Measurements from ENCODE around the gene PDZD2. TPM values are rescaled to one million over a fixed set of nuclear protein-coding genes. Genes with fewer than 3 reads are reported as not detected.

The PDZD2 gene
- polyA plus RNA-seq, 3 donors from 2014 or later = 0.37 TPM; not detected in 2

GRCh38 chr5:32123889-32124676, 485.2 kb downstream of the PDZD2 start:
- peak overlapping the region in 2 of 6 donors; percentile 3 to 5 for H3K27ac Mint-ChIP-seq
- H3K9me3 Mint-ChIP-seq = no peaks in the 10 kb centered on the region
- peaks cover 0 to 2% (median 0%) of the 10 kb centered on the region in 3 donors for H3K27me3 Mint-ChIP-seq (ENCODE audit: low read depth in 3 of 3)
- H3K4me1 Mint-ChIP-seq = peaks cover 40 to 75% of the 10 kb centered on the region in 2 donors
- peaks cover 4 to 31% (median 12%) of the 10 kb centered on the region in 3 donors for H3K36me3 Mint-ChIP-seq
- DNase-seq = no peak
- no peak overlapping the region for H3K4me3 Mint-ChIP-seq

DNA sequence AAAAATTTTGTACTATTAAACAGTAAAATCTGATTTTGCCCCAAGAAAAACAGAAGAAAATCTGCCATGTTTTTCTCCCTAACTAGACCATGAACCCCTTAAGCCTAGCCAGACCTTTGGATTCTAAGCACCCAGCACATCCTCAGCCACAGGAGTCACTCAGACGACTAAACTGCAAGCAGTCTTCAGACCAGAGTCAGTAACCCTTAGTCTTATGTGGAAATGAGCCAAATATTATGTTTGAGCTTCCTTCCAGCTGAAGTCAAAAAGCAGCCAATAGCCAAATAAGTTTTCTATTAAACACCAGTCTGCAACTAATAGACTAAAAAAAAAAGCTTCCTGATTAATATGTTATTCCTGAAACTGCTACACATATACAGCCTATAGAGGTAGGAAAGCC, 487.8 kb downstream of the PDZD2 start:
- Mint-ChIP-seq H3K27ac (peak overlapping the region in 4 of 6 donors; percentile 20 to 46 (median 24)), H3K4me3 (no peak overlapping the region), H3K27me3 (ENCODE audit: low read depth in 3 of 3) (peaks cover 0 to 2% (median 0%) of the 10 kb centered on the region in 3 donors), H3K36me3 (peaks cover 4 to 18% (median 9%) of the 10 kb centered on the region in 3 donors), H3K4me1 (peaks cover 45 to 89% of the 10 kb centered on the region in 2 donors), H3K9me3 (no peaks in the 10 kb centered on the region)
- DNase-seq = no peak

- Mint-ChIP-seq H3K27me3 (ENCODE audit: low read depth in 3 of 3) (peaks cover 0 to 2% (median 0%) of the 10 kb centered on the region in 3 donors), H3K4me1 (peaks cover 46 to 94% of the 10 kb centered on the region in 2 donors), H3K9me3 (no peaks in the 10 kb centered on the region), H3K36me3 (peaks cover 4 to 16% (median 9%) of the 10 kb centered on the region in 3 donors), H3K27ac (peak overlapping the region in 2 of 6 donors; percentile 20 to 33), H3K4me3 (peak overlapping the region in 2 of 5 donors; percentile 22 to 59)
- DNase-seq = no peak
Observed at GRCh38 chr5:32127711-32128110, 488.8 kb downstream of the PDZD2 start.

DNA sequence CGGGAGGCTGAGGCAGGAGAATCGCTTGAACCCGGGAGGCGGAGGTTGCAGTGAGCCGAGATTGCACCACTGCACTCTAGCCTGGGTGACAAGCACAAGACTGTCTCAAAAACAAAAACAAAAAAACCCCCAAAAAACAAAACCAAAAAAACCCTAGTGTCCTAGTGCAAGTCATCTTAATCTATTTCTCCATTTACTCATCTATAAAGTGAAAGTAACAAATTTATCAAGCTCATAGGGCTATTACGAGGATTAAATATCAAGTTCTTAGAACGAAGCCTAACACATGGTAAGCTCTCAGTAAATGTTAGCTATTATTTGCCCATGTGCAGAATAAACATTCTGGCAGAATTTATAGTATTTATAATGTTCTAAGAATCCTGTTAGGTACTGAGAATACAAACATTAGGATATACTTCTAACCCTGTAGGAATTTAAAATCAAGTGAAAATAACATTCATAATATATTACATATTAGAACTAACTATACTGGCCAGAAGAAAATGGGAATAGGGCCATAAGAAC, 490.2 kb downstream of the PDZD2 start:
- Mint-ChIP-seq H3K4me1 (peaks cover 42 to 92% of the 10 kb centered on the region in 2 donors), H3K9me3 (no peaks in the 10 kb centered on the region), H3K27ac (peak overlapping the region in 5 of 6 donors; percentile 25 to 73 (median 64)), H3K4me3 (peak overlapping the region in 2 of 5 donors; percentile 40 to 75), H3K27me3 (ENCODE audit: low read depth in 3 of 3) (peaks cover 0 to 2% (median 0%) of the 10 kb centered on the region in 3 donors), H3K36me3 (peaks cover 7 to 12% (median 9%) of the 10 kb centered on the region in 3 donors)
- no peak for DNase-seq

DNA sequence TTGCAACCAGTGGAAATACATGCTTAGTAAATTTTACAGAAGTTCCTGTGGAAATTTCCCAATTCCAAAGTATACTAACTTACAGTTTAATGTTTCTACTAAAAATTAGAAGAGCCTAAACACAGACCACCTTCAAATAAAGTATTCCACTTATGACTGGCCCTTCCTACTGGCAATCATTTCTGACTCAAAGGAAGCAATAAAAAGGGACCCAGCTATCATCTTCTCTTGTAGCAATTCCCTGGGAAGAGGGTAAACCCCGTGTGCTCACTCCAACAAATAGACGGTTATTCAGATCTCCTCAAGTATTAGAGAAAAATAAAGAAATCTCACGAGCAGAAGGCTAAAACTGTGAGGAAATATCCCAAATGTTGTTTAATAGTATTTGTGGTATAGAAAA, 491.9 kb downstream of the PDZD2 start:
- no peak overlapping the region for H3K4me3 Mint-ChIP-seq
- H3K27ac Mint-ChIP-seq = peak overlapping the region in 2 of 6 donors; percentile 42 to 54
- no peaks in the 10 kb centered on the region for H3K9me3 Mint-ChIP-seq
- H3K36me3 Mint-ChIP-seq = peaks cover 10 to 18% (median 11%) of the 10 kb centered on the region in 3 donors
- no peaks in the 10 kb centered on the region for H3K27me3 Mint-ChIP-seq (ENCODE audit: low read depth in 3 of 3)
- peaks cover 41 to 85% of the 10 kb centered on the region in 2 donors for H3K4me1 Mint-ChIP-seq
- DNase-seq = no peak

GRCh38 chr5:32131604-32132003, 492.7 kb downstream of the PDZD2 start:
- no peaks in the 10 kb centered on the region for H3K27me3 Mint-ChIP-seq (ENCODE audit: low read depth in 3 of 3)
- no peaks in the 10 kb centered on the region for H3K9me3 Mint-ChIP-seq
- H3K4me3 Mint-ChIP-seq = no peak overlapping the region
- DNase-seq = no peak
- peaks cover 9 to 14% (median 9%) of the 10 kb centered on the region in 3 donors for H3K36me3 Mint-ChIP-seq
- H3K27ac Mint-ChIP-seq = peak overlapping the region in 2 of 6 donors; percentile 54 to 62
- peaks cover 37 to 80% of the 10 kb centered on the region in 2 donors for H3K4me1 Mint-ChIP-seq

GRCh38 chr5:32132757-32133156, 493.8 kb downstream of the PDZD2 start:
- Mint-ChIP-seq H3K4me3 (no peak overlapping the region), H3K9me3 (no peaks in the 10 kb centered on the region), H3K27me3 (ENCODE audit: low read depth in 3 of 3) (no peaks in the 10 kb centered on the region), H3K27ac (peak overlapping the region in 5 of 6 donors; percentile 48 to 78 (median 58)), H3K4me1 (peaks cover 34 to 72% of the 10 kb centered on the region in 2 donors), H3K36me3 (peaks cover 9 to 12% (median 9%) of the 10 kb centered on the region in 3 donors)
- DNase-seq = no peak

DNA sequence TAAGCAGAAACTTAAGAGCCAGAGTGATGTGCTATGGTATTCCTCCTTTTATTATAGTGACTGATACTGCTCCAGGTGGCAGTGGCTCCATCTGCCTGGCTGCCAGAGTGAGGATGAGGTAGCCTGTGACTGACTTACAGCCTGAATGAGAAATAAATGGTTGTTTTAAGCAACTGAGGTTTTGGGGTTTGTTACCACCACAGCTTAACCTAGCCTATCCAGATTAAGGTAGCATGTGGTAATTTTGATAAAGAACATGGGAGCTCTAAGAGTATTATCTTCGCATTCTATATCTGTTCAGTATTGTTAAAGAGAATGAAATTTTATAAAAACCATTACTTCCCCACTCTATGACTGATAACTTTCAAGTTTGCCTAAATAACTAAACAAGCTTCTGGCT, 496.2 kb downstream of the PDZD2 start:
- Mint-ChIP-seq H3K4me3 (no peak overlapping the region), H3K36me3 (peaks cover 9 to 12% (median 9%) of the 10 kb centered on the region in 3 donors), H3K4me1 (peaks cover 30 to 66% of the 10 kb centered on the region in 2 donors), H3K27ac (peak overlapping the region in 4 of 6 donors; percentile 5 to 55 (median 16)), H3K27me3 (ENCODE audit: low read depth in 3 of 3) (no peaks in the 10 kb centered on the region), H3K9me3 (no peaks in the 10 kb centered on the region)
- DNase-seq = no peak

GRCh38 chr5:32136342-32136741, 497.4 kb downstream of the PDZD2 start:
- Mint-ChIP-seq H3K4me3 (no peak overlapping the region), H3K36me3 (peaks cover 8 to 15% (median 9%) of the 10 kb centered on the region in 3 donors), H3K27me3 (ENCODE audit: low read depth in 3 of 3) (no peaks in the 10 kb centered on the region), H3K9me3 (no peaks in the 10 kb centered on the region), H3K4me1 (peaks cover 29 to 63% of the 10 kb centered on the region in 2 donors), H3K27ac (no peak overlapping the region)
- no peak for DNase-seq

DNA sequence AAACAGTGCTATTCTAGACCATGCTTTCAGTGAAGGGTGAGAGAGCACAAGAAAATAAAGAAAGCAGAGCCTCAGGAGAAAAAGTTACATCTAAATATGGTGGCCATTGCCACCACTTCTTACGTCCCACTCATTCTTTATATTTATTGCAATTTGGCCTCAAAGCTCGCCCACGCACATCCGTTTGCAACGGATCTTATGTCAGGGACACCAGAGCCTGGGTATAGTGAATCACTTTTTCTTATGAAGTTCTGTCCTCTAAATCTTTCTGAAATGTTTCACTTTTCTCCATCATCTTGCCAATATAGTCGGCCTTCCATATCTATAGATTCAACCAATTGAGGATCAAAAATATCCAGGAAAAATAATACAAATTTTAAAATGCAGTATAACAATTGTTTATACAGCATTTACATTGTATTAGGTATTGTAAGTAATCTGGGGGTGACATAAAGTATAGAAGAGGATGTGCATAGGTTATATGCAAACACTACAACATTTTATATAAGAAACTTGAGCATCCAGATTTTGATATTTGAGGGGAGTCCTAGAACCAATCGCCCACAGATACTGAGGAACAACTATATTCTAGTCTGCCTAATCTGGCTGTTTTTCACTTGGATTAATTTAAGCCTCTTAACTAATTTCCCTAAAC, 500.0 kb downstream of the PDZD2 start:
- H3K27me3 Mint-ChIP-seq (ENCODE audit: low read depth in 3 of 3) = peaks cover 0 to 1% (median 0%) of the 10 kb centered on the region in 3 donors
- peaks cover 6 to 13% (median 8%) of the 10 kb centered on the region in 3 donors for H3K36me3 Mint-ChIP-seq
- H3K27ac Mint-ChIP-seq = peak overlapping the region in 2 of 6 donors; percentile 42 to 55
- no peak for DNase-seq
- H3K4me3 Mint-ChIP-seq = no peak overlapping the region
- H3K9me3 Mint-ChIP-seq = no peaks in the 10 kb centered on the region
- peaks cover 25 to 45% of the 10 kb centered on the region in 2 donors for H3K4me1 Mint-ChIP-seq

DNA sequence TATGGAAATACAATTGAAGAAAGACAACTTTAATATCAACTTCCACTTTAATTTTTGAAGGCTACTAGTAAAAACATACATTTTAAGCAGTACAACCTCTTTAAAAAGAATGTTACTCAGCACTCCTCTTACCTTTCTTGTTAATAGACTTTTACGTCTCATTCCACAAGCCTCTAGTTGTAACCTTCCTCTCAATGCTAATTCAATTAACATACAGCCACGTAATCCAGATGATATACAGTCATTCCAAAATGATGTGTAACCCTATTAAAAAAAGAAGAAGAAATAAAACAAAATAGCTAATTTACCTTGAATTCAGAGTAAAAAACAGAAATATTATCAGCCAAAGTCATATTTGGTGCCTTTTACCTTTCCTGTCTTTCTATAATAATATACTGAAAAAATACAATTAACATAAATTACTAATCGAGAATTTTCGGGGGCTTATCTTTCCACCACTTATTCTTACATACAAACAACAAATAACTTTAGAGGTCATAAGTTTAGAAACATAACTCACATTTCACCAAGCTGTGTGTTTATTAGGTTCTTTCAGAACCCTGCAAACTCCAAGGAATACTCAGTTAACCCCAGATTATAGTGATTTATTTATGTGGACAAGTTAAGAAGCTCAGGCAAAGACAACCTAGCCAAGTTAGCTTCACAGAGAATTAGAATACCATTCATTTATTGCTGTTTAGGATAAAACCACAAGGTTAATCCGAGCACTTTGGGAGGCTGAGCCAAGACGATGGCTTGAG, 504.9 kb downstream of the PDZD2 start:
- DNase-seq = no peak
- Mint-ChIP-seq H3K27ac (peak overlapping the region in 3 of 6 donors; percentile 7 to 30 (median 16)), H3K9me3 (no peaks in the 10 kb centered on the region), H3K27me3 (ENCODE audit: low read depth in 3 of 3) (peaks cover 0 to 1% (median 0%) of the 10 kb centered on the region in 3 donors), H3K4me1 (peaks cover 55 to 76% of the 10 kb centered on the region in 2 donors), H3K4me3 (no peak overlapping the region), H3K36me3 (peaks cover under 1 to 4% (median 3%) of the 10 kb centered on the region in 3 donors)

GRCh38 chr5:32144378-32145207, 505.7 kb downstream of the PDZD2 start:
- Mint-ChIP-seq H3K27ac (peak overlapping the region in 5 of 6 donors; percentile 2 to 70 (median 31)), H3K36me3 (peaks cover 3 to 4% (median 4%) of the 10 kb centered on the region in 3 donors), H3K27me3 (ENCODE audit: low read depth in 3 of 3) (peaks cover 0 to 1% (median 0%) of the 10 kb centered on the region in 3 donors), H3K4me3 (peak overlapping the region in 1 of 5 donors; percentile 31), H3K4me1 (peaks cover 58 to 76% of the 10 kb centered on the region in 2 donors), H3K9me3 (no peaks in the 10 kb centered on the region)
- no peak for DNase-seq
